Testis (tissue), 3 donors: ENCODE results near the gene HMG20B. TPM values are rescaled to one million over a fixed set of nuclear protein-coding genes. Genes with fewer than 3 reads are reported as not detected.

ENCODE experiments used
- DNase-seq: peaks from one replicate; pipeline ENCODE4 v3.0.0-alpha.2; 2019
- H3K27ac ChIP-seq, 2 donors: fragments of 200-600 bp; sonication (generic); one replicate each; pipeline ENCODE4 v1.5.1; 2019
- H3K27me3 ChIP-seq: fragments of 200-600 bp; sonication (generic); one replicate; pipeline ENCODE4 v1.5.1; 2019
- H3K36me3 ChIP-seq: fragments of 200-600 bp; sonication (generic); one replicate; pipeline ENCODE4 v1.5.1; 2017; ENCODE audit warnings: low read depth; ENCODE audit errors: missing control alignments
- H3K4me1 ChIP-seq: fragments of 200-600 bp; sonication (generic); one replicate; pipeline ENCODE4 v1.5.1; 2019
- H3K4me3 ChIP-seq, 2 donors: fragments of 200-600 bp; sonication (generic); one replicate each; pipeline ENCODE4 v1.5.1; 2017 to 2019
- H3K9me3 ChIP-seq: fragments of 200-600 bp; sonication (generic); one replicate; pipeline ENCODE4 v1.5.1; 2017
- CTCF ChIP-seq, 3 experiments: fragments of 450-650 bp in 2 of 3; fragments of 200-600 bp in 1 of 3; sonication (generic) in 1 of 3; IDR thresholded peaks; one replicate each; pipeline ENCODE4 v1.5.1; 2016 to 2019; ENCODE audit warnings: antibody characterized with exemption in 3 of 3, mild to moderate bottlenecking in 2 of 3, moderate library complexity in 1 of 3
- POLR2A ChIP-seq: fragments of 450-650 bp; IDR thresholded peaks from one replicate; pipeline ENCODE4 v1.6.1; 2017; ENCODE audit warnings: antibody characterized with exemption, mild to moderate bottlenecking, moderate library complexity
- whole genome bisulfite sequencing, 2 donors: methylation state at CpG; one replicate each; pipeline ENCODE4 v1.1.5; 2018; 5-methylcytosine and 5-hydroxymethylcytosine counted together
- intact Hi-C: fragments of 100-400 bp; cut with DNase I; formaldehyde crosslinking; loops from one replicate; pipeline ENCODE4 v1.15.1; 2023; ENCODE audit warnings: low total_unique reads
- polyA plus RNA-seq: library from polyadenylated mRNA; stranded (reverse); fragments of 350-450 nt; fragmentation: Illumina TruSeq; extraction: RNeasy Lipid Tissue Mini Kit (QIAGEN cat#74804); gene quantifications from one replicate; pipeline ENCODE4 v1.2.3, GENCODE V29; 2014; ENCODE audit warnings: low read depth, low replicate concordance; ENCODE audit not compliant: insufficient read depth
- total RNA-seq, 2 donors: library from RNA; depleted of rRNA; stranded (reverse); fragments of >200 nt; gene quantifications; one replicate each; pipeline ENCODE4 v1.2.3, GENCODE V29; 2016

Gene HMG20B
- total and polyA plus RNA-seq, 3 donors from 2014 or later: 66.2 to 129 (median 108) TPM

GRCh38 chr19:3530389-3530788, 42.4 kb upstream of the HMG20B start:
- intact Hi-C loops: no loop called here
- Histone ChIP-seq H3K4me3 (no peak overlapping the region), H3K36me3 (no peaks in the 10 kb centered on the region), H3K4me1 (peaks cover 10% of the 10 kb centered on the region), H3K27me3 (no peaks in the 10 kb centered on the region), H3K27ac (no peak overlapping the region), H3K9me3 (no peaks in the 10 kb centered on the region)
- DNase-seq: no peak
- 94 to 98% methylated on average over 12 of the region's 12 CpGs for WGBS, 2 donors
- TF ChIP-seq CTCF (IDR thresholded peaks at IDR 0.05) (no peak), POLR2A (no peak)

DNA sequence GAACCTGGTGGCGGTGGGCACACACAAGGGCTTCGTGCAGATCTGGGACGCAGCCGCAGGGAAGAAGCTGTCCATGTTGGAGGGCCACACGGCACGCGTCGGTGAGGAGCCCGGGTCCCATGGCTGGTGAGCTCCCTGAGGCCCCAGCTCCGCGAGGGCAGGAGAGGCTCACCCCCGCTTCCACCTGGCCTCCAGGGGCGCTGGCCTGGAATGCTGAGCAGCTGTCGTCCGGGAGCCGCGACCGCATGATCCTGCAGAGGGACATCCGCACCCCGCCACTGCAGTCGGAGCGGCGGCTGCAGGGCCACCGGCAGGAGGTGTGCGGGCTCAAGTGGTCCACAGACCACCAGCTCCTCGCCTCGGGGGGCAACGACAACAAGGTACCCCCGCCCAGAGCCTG, 41.0 kb upstream of the HMG20B start:
- Histone ChIP-seq H3K27me3 (no peaks in the 10 kb centered on the region), H3K36me3 (no peaks in the 10 kb centered on the region), H3K4me1 (peaks cover 17% of the 10 kb centered on the region), H3K9me3 (no peaks in the 10 kb centered on the region), H3K27ac (no peak overlapping the region), H3K4me3 (no peak overlapping the region)
- 88% methylated on average over 27 of the region's 29 CpGs; no CpG with 5 or more reads in 1 of the 2 donors for WGBS, 2 donors
- no peak for DNase-seq
- TF ChIP-seq POLR2A (no peak), CTCF (IDR thresholded peaks at IDR 0.05) (no peak)
- intact Hi-C loops: no loop called here

DNA sequence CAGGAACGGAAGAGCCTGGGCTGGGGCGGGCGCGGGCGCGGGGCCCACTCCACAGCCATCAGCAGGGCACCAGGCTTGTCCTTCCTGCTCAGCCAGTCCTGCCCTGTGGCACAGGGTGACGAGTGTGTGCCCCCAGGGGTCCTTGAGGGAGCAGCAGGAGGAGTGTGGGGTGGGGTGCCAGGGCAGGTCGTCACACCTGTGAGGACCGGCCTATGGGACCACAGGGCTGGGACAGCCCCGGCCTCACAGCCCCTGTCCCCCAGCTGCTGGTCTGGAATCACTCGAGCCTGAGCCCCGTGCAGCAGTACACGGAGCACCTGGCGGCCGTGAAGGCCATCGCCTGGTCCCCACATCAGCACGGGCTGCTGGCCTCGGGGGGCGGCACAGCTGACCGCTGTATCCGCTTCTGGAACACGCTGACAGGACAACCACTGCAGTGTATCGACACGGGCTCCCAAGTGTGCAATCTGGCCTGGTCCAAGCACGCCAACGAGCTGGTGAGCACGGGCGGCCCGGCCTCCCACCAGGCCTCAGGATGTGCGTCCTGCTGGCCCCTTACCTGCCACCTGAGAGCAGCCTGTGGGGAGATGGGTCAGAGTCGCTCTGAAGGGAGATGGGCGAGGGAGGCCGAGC, 40.5 kb upstream of the HMG20B start:
- Histone ChIP-seq H3K9me3 (no peaks in the 10 kb centered on the region), H3K36me3 (no peaks in the 10 kb centered on the region), H3K4me3 (no peak overlapping the region), H3K27ac (no peak overlapping the region), H3K27me3 (no peaks in the 10 kb centered on the region), H3K4me1 (peaks cover 23% of the 10 kb centered on the region)
- TF ChIP-seq POLR2A (no peak), CTCF (IDR thresholded peaks at IDR 0.05) (no peak)
- intact Hi-C loops: no loop called here
- 87 to 93% methylated on average over 4 to 33 of the region's 33 CpGs for WGBS, 2 donors
- no peak for DNase-seq

DNA sequence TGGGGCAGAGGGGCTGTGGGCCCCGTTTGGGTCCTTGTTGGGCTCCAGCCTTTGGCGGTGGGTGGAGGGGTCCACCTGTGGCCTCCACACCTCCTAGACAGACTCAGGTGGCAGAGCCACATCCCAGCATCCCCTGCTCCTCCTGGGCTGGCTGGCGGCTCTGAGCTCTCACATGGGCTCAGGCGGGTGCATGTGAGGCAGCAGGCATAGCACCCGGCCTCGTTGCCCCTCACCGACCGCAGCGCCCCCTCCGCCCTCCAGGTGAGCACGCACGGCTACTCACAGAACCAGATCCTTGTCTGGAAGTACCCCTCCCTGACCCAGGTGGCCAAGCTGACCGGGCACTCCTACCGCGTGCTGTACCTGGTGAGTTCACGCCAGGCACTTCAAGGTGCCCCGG, 39.7 kb upstream of the HMG20B start:
- TF ChIP-seq POLR2A: no peak
- no peak for TF ChIP-seq CTCF (IDR thresholded peaks at IDR 0.05)
- no peak overlapping the region for H3K27ac ChIP-seq
- peaks cover 25% of the 10 kb centered on the region for H3K4me1 ChIP-seq
- no peaks in the 10 kb centered on the region for H3K9me3 ChIP-seq
- intact Hi-C loops: no loop called here
- no peaks in the 10 kb centered on the region for H3K27me3 ChIP-seq
- no peak for DNase-seq
- no peaks in the 10 kb centered on the region for H3K36me3 ChIP-seq
- WGBS, 2 donors: 82% methylated on average over 16 of the region's 17 CpGs; no CpG with 5 or more reads in 1 of the 2 donors
- no peak overlapping the region for H3K4me3 ChIP-seq
